GM18502 (cell line): ENCODE measurements around the gene ST8SIA1.

ENCODE experiments used
- ATAC-seq: cut with Tn5 transposase; IDR thresholded peaks from one replicate; pipeline ENCODE4 v1.9.1; 2021; ENCODE audit warnings: mild to moderate bottlenecking; ENCODE audit not compliant: unreplicated experiment, poor library complexity

The ST8SIA1 gene

GRCh38 chr12:22248571-22249115 is 85.9 kb downstream of the ST8SIA1 start:
- ATAC-seq: no peak

DNA sequence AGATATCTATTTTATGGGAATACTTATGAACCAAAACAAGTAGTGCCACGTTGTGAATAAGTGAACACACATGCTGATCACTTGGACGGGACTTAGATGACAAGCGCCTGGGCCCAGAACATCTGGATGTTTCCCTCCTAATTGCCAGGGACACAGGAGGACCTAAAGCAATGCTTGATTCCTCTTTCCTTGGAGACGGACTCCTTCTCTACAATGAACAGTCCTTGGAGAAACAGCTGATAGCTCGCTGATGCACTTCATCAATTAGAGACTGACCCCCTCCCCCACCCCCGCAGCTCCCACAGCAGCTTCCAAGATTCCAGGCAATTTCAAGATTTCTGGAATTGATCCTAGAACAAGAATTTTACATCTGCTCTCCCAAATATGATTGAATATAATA is 86.4 kb downstream of the ST8SIA1 start:
- no peak for ATAC-seq

DNA sequence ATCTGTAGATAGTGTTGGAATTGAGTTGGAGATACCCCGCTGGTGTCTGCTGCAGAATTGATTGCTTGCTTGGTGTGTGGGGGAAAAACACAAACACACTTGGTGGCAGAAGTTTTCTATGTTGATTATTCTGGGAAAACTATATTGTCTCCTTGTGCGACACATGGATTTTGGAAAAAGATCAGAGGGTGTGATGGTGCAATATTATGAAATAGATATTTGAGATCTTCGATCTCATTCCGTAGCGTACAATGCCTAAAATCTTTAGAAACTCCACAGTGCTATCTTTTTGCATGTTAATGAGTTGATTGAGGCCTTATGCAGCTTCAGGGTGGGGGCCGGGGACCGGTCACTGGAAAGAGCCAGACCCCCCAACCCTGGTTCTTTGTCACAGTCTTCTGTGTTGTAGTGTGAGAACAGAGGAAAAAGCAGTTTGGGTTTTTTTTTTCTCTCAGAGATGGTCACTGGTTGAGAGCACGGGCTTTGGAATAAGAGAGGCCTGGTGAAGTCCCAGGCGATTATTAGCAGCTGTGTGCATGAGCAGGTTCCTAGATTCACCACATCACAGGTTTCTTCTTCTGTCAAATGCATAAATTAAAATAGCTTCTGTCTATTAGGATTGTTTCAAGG is 88.2 kb downstream of the ST8SIA1 start:
- ATAC-seq: no peak

DNA sequence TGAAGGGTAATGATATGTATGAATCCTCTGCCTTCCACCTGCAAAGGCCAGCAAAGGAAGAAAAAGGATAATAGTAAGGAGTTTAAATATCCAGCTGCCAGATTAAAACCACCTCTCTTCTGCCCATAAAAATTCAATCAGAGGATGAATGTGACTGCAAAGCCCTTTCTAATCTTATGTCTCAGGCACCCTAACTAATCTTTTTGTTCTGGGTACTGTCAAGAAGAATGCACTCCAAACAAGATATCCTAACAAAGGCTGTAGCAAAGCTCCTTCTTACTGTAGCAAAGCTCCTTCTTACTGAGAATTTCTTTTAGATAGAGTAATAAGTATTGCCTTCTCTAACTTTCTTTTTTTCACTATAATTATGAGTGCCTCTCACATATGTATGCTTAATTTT is 91.8 kb downstream of the ST8SIA1 start:
- ATAC-seq: no peak

DNA sequence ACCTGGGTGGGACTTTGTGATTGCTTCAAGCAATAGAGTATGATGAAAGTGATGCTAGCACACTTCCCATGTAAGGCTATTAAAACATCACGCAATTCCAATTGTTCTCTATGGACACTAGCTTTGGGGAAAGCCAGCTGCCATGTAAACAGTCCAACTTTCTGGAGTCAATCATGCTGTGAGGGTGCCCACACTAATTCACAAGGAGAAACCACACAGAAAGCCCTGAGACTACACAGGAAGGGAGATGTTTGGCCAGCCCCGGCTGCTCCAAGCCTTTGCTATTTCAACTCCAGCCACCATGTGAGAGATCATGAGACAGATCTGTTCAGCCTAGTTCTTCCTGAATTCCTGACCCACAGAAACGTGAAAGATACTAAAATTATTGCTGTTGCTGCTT is 96.3 kb downstream of the ST8SIA1 start:
- ATAC-seq: no peak

- no peak for ATAC-seq
Observed at GRCh38 chr12:22234561-22234960, 99.9 kb downstream of the ST8SIA1 start.

- ATAC-seq: no peak
Observed at GRCh38 chr12:22231836-22232235, 102.7 kb downstream of the ST8SIA1 start.

DNA sequence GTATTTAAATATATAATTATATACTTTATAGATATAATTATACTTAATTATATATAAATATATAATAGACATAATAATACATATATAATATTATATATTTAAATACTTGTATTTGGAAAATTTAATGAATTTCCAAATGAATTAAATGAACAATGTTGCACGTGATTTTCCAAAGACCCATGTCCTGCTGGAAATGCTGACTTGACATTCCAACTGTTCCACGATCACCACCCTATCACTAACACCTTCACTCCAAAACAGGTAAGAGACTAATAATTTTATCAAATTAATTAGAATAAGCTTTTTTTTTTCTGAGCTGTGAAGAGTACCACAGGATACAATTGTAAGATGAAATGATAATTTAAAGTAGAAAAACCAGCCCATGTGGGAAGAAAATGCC is 103.4 kb downstream of the ST8SIA1 start:
- ATAC-seq: no peak

GRCh38 chr12:22230280-22230794 is 104.2 kb downstream of the ST8SIA1 start:
- no peak for ATAC-seq

- no peak for ATAC-seq
Observed at GRCh38 chr12:22229652-22230279, 104.7 kb downstream of the ST8SIA1 start.

DNA sequence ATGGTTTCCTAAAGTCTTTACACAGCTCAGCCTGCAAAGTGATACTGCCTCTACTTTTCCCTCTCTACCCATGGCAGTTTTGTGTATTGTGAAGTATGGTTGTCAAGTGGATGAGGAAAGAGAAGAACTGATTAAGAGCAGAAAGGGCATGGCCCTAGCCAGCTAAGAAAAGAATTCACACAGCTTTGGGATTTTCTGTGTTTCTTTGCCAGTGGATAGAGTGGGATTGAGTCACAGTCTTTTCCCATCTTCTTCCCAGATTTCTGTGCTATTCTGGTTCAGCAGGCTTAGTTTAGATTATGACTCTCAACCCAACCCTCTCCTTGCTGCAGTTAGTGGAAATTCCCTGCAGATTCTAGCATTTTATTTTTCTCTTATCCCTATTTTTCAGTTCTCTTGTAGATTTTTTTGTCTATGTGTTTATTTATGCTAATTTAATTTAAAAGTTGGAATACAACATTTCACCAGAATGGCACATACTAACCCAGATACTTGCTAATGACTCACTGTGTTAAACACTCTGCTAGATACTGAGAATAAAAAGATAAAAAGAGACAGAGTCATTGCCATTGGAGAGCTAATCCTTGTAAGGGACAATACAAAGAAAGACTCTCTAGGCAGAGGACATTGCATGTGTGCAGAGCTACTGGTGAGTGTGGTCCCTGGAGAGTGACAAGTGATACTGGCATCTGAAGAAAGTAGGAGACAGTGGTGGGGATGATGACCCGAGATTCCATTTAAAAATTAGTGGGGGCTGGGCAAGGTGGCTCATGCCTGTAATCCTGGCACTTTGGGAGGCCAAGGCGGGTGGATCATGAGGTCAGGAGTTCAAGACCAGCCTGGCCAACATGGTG is 106.3 kb downstream of the ST8SIA1 start:
- no peak for ATAC-seq

- no peak for ATAC-seq
Observed at GRCh38 chr12:22223356-22223755, 111.2 kb downstream of the ST8SIA1 start.

- no peak for ATAC-seq
Observed at GRCh38 chr12:22217556-22217955, 117.0 kb downstream of the ST8SIA1 start.

DNA sequence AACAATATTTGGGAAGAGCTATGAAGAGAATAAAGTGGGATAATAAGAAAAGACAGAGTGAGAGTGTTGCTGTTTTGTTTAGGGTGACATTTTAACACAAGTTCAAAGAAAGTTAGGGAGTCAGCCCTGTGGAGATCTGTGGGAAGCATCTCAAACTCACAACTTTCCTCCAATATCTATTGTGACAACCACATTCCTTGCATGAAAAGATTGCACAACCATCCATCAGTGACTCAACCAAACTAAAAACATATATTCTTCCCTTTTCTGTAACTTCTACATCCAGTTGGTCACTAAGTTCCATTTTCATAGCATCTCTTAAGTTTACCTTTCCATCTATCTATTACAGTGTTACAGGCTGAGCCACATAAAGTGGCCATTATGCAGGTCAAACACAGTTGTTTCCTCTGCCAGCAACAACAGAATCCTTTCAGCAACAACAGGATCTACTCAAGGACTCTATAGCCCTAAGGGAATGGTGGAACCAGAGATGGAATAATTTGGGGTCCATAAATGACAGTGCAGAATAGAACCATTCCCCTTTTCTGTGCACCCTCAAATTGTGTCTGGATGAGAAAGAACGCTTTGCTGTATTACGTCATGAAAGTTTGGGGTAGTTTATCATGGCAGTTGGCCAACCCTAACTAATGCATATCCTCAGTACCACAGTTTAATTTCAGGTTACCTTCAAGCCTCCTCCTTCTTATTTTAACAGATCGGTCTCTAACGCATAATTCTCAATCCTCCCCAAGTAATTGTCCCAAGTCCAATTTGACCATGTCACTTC is 118.8 kb downstream of the ST8SIA1 start:
- no peak for ATAC-seq

DNA sequence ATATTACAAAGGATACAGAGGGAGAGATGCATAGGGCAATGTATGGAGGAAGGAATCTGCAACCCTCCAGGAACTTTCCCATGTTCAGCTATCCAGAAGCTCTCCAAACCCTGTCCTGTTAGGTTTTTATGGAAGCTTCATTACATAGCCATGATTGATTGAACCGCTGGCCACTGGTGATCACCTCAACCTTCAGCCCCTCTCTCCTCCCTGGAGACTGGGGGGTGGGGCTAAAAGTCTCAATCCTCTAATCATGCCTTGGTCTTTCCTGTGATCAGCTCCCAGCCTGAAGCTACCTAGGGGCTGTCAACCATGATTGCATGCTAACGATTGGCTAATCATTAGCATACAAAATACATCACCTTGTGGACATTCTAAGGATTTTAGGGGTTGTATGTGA is 123.4 kb downstream of the ST8SIA1 start:
- ATAC-seq: no peak

DNA sequence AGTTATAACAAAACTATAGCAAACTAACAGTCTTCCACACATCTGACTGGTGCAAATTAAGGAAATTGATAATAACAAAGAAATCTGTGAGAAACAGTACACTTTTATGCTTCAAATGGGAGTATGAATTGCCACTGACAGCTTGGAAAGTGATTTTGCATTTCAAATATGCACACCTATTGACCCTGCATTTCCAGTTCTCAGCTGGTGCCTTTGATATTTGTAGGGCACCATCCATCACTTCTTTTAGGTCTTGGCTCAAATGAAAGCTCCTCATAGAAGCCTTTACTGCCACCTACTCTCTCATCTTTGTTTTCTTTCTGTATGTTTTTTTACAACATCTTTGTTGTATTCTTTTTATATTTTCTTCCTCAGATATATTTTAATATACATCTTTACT is 125.1 kb downstream of the ST8SIA1 start:
- ATAC-seq: no peak

DNA sequence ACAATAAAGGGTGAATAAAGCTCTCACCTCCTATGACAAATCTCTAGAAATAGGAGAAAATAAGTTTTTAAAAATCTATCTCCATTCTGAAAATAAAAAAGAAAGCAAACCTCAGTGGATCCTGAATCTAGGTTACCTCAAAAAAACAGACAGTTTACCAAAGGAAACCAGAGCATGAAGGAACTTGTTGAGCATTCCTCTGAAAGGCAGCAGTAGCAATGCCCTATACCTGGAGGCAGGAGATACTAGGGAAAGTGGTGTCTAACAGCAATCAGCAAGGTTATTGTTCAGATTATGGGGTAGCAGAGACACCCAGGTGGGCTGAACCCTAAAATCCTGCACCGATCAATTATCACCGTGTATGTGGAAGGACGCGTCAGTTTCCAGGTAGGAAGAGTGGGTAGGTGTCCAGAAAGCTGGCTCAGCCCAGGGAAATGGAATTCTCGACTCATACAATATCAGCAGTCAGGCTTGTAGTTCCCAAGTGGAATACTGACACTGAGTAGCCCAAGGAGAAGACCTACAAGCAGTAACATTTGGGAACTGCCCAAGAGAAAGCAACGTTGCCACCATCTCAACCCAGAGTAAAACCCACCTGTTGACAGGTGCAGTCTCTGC is 128.3 kb downstream of the ST8SIA1 start:
- ATAC-seq: no peak

GRCh38 chr12:22204391-22204790 is 130.1 kb downstream of the ST8SIA1 start:
- ATAC-seq: no peak

DNA sequence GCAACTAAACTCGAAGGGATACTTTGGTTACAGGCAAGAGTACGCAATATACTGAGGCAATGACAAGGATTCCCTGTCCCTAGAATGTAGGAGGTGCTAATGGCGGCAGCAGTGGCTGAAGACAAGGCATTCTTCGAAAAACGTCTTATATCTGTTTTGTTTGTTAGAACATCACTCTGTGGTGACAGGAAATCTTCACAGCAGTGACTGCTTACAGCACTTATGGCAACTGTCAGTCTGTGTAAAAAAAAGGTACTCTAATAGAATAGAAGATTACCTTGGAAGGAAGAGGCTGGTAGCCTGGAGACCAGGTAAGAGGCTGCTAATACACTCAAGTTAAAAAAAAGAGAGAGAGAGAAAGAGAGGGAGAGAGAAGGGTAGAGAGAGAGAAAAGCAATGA is 131.7 kb downstream of the ST8SIA1 start:
- ATAC-seq: no peak

GRCh38 chr12:22201101-22201500 is 133.4 kb downstream of the ST8SIA1 start:
- ATAC-seq: no peak
